Measurements from ENCODE around the gene VILL.

- TF ChIP-seq CTCF (IDR thresholded peaks at IDR 0.05 in 8 of 11, conservative IDR thresholded peaks at IDR 0.05 in 3 of 11) (no peak), POLR2A (IDR thresholded peaks at IDR 0.05) (no peak)
These were observed 17.1 kb downstream of the VILL start for GRCh38 chr3:38007754-38008090.
